Body of pancreas (tissue), 4 donors: ENCODE data around the gene SYNRG. TPM values are rescaled to one million over a fixed set of nuclear protein-coding genes. Genes with fewer than 3 reads are reported as not detected.

Source experiments
- ATAC-seq: fragments of 150-250 bp; one replicate; pipeline ENCODE4 v1.9.1; 2016
- DNase-seq, 4 donors: peaks; one replicate each; pipeline ENCODE4 v3.0.0-alpha.2; 2019
- H3K27ac ChIP-seq, 4 donors: fragments of 200-600 bp; sonication (generic); 1 replicate in 3 of 4; 2 replicates in 1 of 4; pipeline versions ENCODE4 v1.5.1 to v1.6.1; 2016 to 2019; ENCODE audit warnings: mild to moderate bottlenecking in 1 of 4, mixed read lengths in 1 of 4, moderate library complexity in 1 of 4
- H3K27me3 ChIP-seq, 2 donors: fragments of 200-600 bp; sonication (generic); one replicate each; pipeline ENCODE4 v1.6.0; 2016; ENCODE audit warnings: mild to moderate bottlenecking in 1 of 2
- H3K36me3 ChIP-seq, 2 donors: fragments of 200-600 bp; sonication (generic); replicated peaks in 1 of 2; 2 replicates each; pipeline ENCODE4 v1.5.1; 2016; ENCODE audit warnings: low read depth in 2 of 2; ENCODE audit not compliant: insufficient read depth in 1 of 2
- H3K4me1 ChIP-seq: fragments of 200-600 bp; sonication (generic); one replicate; pipeline ENCODE4 v1.6.0; 2016
- H3K4me3 ChIP-seq, 2 donors: fragments of 200-600 bp; sonication (generic); 1 replicate in 1 of 2; 2 replicates in 1 of 2; pipeline ENCODE4 v1.5.1; 2016 to 2019
- H3K9me3 ChIP-seq, 3 donors: fragments of 200-600 bp; sonication (generic); 1 replicate in 2 of 3; 2 replicates in 1 of 3; pipeline ENCODE4 v1.5.1; 2016
- POLR2A ChIP-seq, 3 donors: fragments of 450-650 bp; IDR thresholded peaks; one replicate each; pipeline ENCODE4 v1.6.1; 2016; ENCODE audit warnings: antibody characterized with exemption in 3 of 3, mild to moderate bottlenecking in 2 of 3
- WGBS, 2 donors: methylation state at CpG; one replicate each; pipeline ENCODE4 v1.1.5; 2017; 5-methylcytosine and 5-hydroxymethylcytosine counted together
- intact Hi-C: fragments of 100-400 bp; cut with DNase I; formaldehyde crosslinking; loops from one replicate; pipeline ENCODE4 v1.15.1; 2023
- total RNA-seq, 2 donors: library from RNA; depleted of rRNA; stranded (reverse); fragments of >200 nt; gene quantifications; one replicate each; pipeline ENCODE4 v1.1.0, GENCODE V29; 2016
- TF ChIP-seq, protein P1 (sequence below), 7 experiments: fragments of 450-650 bp in 4 of 7; fragments of 200-600 bp in 3 of 7; sonication (generic) in 3 of 7; IDR thresholded peaks; one replicate each; pipeline ENCODE4 v1.5.1; 2016 to 2019; ENCODE audit warnings: antibody characterized with exemption in 7 of 7

Gene SYNRG
- total RNA-seq, 2 donors from 2014 or later, result 14.2 to 21.3 TPM

DNA sequence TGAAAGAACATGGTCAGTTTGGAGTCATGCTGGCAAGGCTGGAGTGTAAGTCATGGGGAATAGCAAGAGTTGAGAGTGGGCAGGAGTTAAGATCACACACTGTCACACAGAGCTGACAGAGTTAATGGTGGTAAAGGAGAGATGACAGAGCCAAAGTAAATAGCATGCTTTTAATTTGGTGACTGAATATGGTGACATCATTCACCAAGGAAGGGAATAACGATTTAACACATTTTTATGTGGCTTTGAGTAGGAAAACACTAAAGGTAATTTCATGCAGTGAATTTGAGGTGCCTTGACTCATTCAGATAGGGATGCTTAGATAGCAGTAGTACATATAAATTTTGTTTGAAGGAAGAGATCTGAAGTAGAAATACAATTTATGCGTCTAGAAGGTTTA lies 42.1 kb downstream of the SYNRG start:
- intact Hi-C loops, result no loop called here
- TF ChIP-seq, protein P1, sequence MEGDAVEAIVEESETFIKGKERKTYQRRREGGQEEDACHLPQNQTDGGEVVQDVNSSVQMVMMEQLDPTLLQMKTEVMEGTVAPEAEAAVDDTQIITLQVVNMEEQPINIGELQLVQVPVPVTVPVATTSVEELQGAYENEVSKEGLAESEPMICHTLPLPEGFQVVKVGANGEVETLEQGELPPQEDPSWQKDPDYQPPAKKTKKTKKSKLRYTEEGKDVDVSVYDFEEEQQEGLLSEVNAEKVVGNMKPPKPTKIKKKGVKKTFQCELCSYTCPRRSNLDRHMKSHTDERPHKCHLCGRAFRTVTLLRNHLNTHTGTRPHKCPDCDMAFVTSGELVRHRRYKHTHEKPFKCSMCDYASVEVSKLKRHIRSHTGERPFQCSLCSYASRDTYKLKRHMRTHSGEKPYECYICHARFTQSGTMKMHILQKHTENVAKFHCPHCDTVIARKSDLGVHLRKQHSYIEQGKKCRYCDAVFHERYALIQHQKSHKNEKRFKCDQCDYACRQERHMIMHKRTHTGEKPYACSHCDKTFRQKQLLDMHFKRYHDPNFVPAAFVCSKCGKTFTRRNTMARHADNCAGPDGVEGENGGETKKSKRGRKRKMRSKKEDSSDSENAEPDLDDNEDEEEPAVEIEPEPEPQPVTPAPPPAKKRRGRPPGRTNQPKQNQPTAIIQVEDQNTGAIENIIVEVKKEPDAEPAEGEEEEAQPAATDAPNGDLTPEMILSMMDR (IDR thresholded peaks at IDR 0.05), result no peak
- TF ChIP-seq POLR2A (IDR thresholded peaks at IDR 0.05), result no peak
- Histone ChIP-seq H3K9me3 (no peaks in the 10 kb centered on the region), H3K27ac (no peak overlapping the region), H3K27me3 (no peaks in the 10 kb centered on the region), H3K4me1 (no peaks in the 10 kb centered on the region), H3K36me3 (peaks cover 5 to 15% of the 10 kb centered on the region in 2 donors), H3K4me3 (no peak overlapping the region)
- 62 to 68% methylated on average over 2 of the region's 2 CpGs for WGBS, 2 donors
- DNase-seq, result no peak
- ATAC-seq, result no peak

- DNase-seq (no peak), ATAC-seq (no peak)
- 89 to 92% methylated on average over 3 of the region's 3 CpGs for WGBS, 2 donors
- H3K4me1 ChIP-seq, result no peaks in the 10 kb centered on the region
- no peaks in the 10 kb centered on the region for H3K27me3 ChIP-seq
- no peak for TF ChIP-seq POLR2A (IDR thresholded peaks at IDR 0.05)
- TF ChIP-seq, protein P1 (IDR thresholded peaks at IDR 0.05), result no peak
- H3K36me3 ChIP-seq, result peaks cover 5 to 17% of the 10 kb centered on the region in 2 donors
- H3K9me3 ChIP-seq, result no peaks in the 10 kb centered on the region
- no peak overlapping the region for H3K27ac ChIP-seq
- intact Hi-C loops, result no loop called here
- H3K4me3 ChIP-seq, result no peak overlapping the region
Observed at GRCh38 chr17:37564252-37564651, 45.0 kb downstream of the SYNRG start.

GRCh38 chr17:37562016-37562745 lies 47.0 kb downstream of the SYNRG start:
- no peak for ATAC-seq
- Histone ChIP-seq H3K4me3 (no peak overlapping the region), H3K9me3 (no peaks in the 10 kb centered on the region), H3K27ac (no peak overlapping the region), H3K36me3 (peaks cover 0 to 19% of the 10 kb centered on the region in 2 donors), H3K4me1 (no peaks in the 10 kb centered on the region), H3K27me3 (no peaks in the 10 kb centered on the region)
- intact Hi-C loops, result no loop called here
- TF ChIP-seq, protein P1 (IDR thresholded peaks at IDR 0.05), result no peak
- TF ChIP-seq POLR2A (IDR thresholded peaks at IDR 0.05), result no peak
- WGBS, 2 donors, result 79 to 80% methylated on average over 5 of the region's 5 CpGs
- DNase-seq, result no peak

- intact Hi-C loops, result no loop called here
- no peak overlapping the region for H3K4me3 ChIP-seq
- no peak for TF ChIP-seq POLR2A (IDR thresholded peaks at IDR 0.05)
- TF ChIP-seq, protein P1 (IDR thresholded peaks at IDR 0.05), result no peak
- H3K36me3 ChIP-seq, result peaks cover 0 to 19% of the 10 kb centered on the region in 2 donors
- WGBS, 2 donors, result 96 to 97% methylated on average over 2 of the region's 2 CpGs
- H3K4me1 ChIP-seq, result no peaks in the 10 kb centered on the region
- no peaks in the 10 kb centered on the region for H3K9me3 ChIP-seq
- no peak for ATAC-seq
- DNase-seq, result no peak
- no peak overlapping the region for H3K27ac ChIP-seq
- no peaks in the 10 kb centered on the region for H3K27me3 ChIP-seq
Observed at GRCh38 chr17:37558299-37558698, 50.9 kb downstream of the SYNRG start.

DNA sequence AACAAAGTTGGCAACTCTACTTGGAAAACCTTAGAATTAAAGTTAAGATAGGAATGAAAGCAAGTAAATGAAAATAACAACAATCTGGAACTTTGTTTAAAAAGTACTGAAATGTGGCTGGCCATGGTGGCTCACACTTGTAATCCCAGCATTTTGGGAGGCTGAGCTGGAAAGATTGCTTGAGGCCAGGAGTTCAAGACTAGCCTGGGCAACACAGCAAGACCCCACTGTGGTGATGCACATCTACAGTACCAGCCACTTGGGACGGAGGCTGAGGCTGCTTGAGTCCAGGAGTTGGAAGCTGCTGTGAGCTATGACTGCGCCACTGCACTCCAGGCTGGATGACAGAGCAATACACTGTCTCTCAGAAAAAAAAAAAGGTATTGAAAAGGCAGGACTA lies 51.7 kb downstream of the SYNRG start:
- H3K4me1 ChIP-seq, result no peaks in the 10 kb centered on the region
- H3K27me3 ChIP-seq, result no peaks in the 10 kb centered on the region
- intact Hi-C loops, result no loop called here
- no peak for DNase-seq
- no peak for ATAC-seq
- WGBS, 2 donors, result 97 to 100% methylated on average over 2 of the region's 2 CpGs
- TF ChIP-seq POLR2A (IDR thresholded peaks at IDR 0.05), result no peak
- TF ChIP-seq, protein P1 (IDR thresholded peaks at IDR 0.05), result no peak
- no peak overlapping the region for H3K27ac ChIP-seq
- H3K9me3 ChIP-seq, result no peaks in the 10 kb centered on the region
- no peak overlapping the region for H3K4me3 ChIP-seq
- H3K36me3 ChIP-seq, result peaks cover 0 to 19% of the 10 kb centered on the region in 2 donors
